Measurements from ENCODE around the gene OTX2.

The OTX2 gene

GRCh38 chr14:56811593-56812363 lies 1.5 kb upstream of the OTX2 start:
- DNase-seq: no peak

- DNase-seq: no peak
Measured at GRCh38 chr14:56810836-56811592, 735 bp upstream of the OTX2 start.

- no peak for DNase-seq
Measured at GRCh38 chr14:56809270-56810146, 771 bp downstream of the OTX2 start.

GRCh38 chr14:56808383-56809269 lies 1.7 kb downstream of the OTX2 start:
- DNase-seq: no peak

GRCh38 chr14:56808110-56808382 lies 2.2 kb downstream of the OTX2 start:
- DNase-seq: no peak

- no peak for DNase-seq
Measured at GRCh38 chr14:56807386-56808109, 2.7 kb downstream of the OTX2 start.

GRCh38 chr14:56806760-56807159 lies 3.5 kb downstream of the OTX2 start:
- DNase-seq: no peak

- DNase-seq: no peak
Measured at GRCh38 chr14:56805992-56806727, 4.1 kb downstream of the OTX2 start.

GRCh38 chr14:56805201-56805991 lies 4.9 kb downstream of the OTX2 start:
- no peak for DNase-seq

GRCh38 chr14:56803816-56804535 lies 6.3 kb downstream of the OTX2 start:
- DNase-seq: no peak

- DNase-seq: no peak
Measured at GRCh38 chr14:56801920-56802319, 8.4 kb downstream of the OTX2 start.

- no peak for DNase-seq
Measured at GRCh38 chr14:56799343-56799645, 11.0 kb downstream of the OTX2 start.

GRCh38 chr14:56798447-56799342 lies 11.6 kb downstream of the OTX2 start:
- no peak for DNase-seq

GRCh38 chr14:56797569-56798446 lies 12.5 kb downstream of the OTX2 start:
- DNase-seq: no peak

GRCh38 chr14:56797003-56797568 lies 13.2 kb downstream of the OTX2 start:
- DNase-seq: no peak

- DNase-seq: no peak
Measured at GRCh38 chr14:56796259-56796658, 14.0 kb downstream of the OTX2 start.

GRCh38 chr14:56795284-56795622 lies 15.0 kb downstream of the OTX2 start:
- no peak for DNase-seq

All from SW 1271 (cell line).